Dermis blood vessel endothelial cell (primary cell): ENCODE measurements around the gene ARID1B. TPM values are rescaled to one million over a fixed set of nuclear protein-coding genes. Genes with fewer than 3 reads are reported as not detected.
A peak's percentile ranks its signal among the peaks of the same experiment; 100 is the strongest.
"Not testable (repeated sequence)": the region's sequence is repeated elsewhere in the genome, so short reads cannot be mapped to it uniquely, and the experiment has no call there.

ENCODE experiments used
- DNase-seq: peaks from one replicate; pipeline ENCODE4 v3.0.0; 2010
- total RNA-seq: library from RNA; depleted of rRNA; stranded (reverse); fragments of >200 nt; gene quantifications from 2 replicates; pipeline ENCODE4 v1.2.3, GENCODE V29; 2014

The ARID1B gene
- total RNA-seq, 1 donor from 2014 or later: 37.8 TPM

DNA sequence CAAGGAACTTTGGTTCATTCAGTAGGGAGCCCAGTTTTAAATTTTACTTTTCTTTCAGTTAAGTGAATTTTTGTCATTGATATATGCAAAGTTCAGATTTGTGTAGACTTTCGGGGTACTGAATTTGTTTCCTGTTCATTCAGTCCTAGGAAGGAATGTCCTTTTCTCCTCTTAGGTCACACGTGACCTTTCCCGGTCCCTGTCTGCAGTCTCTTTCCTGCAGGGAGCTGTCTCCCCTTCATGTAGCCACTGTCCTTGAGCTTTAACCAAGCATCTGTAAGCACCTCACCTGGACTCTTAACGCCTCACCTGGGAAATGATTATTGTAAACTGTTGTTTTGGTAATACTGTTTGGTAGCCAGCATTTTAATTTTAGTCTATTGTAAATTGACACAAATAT, 190.7 kb downstream of the ARID1B start:
- no peak for DNase-seq

DNA sequence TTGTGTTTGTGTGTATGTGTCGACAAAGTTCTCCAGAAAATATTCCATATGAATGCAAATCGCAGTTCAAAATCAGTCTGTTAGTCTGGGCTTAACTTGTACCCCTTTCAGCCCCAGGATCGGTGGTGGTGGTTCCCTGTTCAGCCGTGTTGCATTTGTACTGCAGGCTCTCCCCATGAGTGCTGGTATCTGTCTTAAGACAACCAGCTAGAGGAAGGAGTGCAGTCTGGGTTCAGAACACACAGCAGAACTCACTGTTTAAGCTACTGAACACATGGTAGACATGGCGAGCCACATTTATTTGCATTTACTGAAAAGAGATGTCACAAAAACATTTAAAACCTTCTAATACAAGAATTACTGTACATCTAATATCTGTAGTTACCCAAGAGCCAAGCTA, 192.1 kb downstream of the ARID1B start:
- no peak for DNase-seq

DNA sequence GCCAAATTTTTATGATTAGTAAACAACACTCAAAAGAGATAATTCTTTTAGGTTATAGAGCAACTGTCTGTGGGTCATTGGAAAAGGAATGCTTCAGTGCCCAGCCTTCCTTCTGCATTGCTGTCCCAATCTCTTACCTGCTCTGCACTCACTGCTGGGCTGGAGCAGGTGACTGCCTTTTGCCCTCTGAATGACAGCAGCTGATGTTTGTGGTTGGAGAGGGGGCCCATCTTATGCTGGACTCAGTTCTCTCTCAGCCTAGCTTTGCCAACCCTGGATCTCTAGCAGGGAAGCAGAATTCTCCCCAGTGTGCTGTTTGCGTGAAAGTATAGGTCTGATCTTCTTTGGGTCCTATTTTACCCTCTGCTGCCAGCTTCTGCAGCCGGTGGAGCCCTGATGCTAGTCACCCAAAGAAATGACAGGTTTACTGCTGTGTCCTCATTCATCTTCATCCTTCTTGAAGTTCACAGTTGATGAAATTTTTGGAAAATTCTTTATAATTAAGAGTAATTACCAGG, 193.5 kb downstream of the ARID1B start:
- no peak for DNase-seq

DNA sequence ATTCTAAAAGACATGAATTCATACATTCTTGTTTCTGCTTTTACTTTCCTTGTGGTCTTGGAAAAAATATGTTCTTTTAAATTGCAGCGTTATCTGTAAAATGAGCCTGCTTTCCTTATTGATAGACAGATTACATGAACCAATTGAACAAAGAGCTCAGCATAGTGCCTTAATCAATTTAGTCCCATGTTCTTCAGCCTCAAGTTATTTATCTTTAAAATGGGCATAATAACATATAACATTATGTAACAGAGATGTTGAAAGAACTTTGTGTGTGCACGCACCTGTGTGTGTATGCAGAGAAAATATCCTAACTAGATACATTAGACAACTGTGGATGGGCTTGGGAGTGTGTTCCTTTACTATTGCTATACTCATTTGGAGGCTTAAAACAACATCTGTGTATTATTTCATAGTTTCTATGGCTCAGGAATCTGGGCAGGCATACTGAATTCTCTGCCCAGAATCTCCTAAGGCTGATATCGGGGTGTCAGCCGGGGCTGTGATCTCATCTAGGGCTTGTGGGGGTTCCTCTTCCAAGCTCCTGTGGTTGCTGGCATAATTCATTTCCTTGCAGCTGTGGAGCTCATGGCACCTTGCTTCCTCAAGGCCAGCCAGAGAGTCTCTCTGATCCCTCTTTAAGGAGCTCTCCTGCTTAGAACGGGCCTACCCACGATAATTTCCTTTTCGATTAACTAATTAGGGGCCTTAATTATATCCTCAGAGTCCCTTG, 194.1 kb downstream of the ARID1B start:
- DNase-seq: no peak

GRCh38 chr6:156972145-156972544, 195.0 kb downstream of the ARID1B start:
- DNase-seq: no peak

GRCh38 chr6:156974830-156975261, 197.7 kb downstream of the ARID1B start:
- DNase-seq: no peak

DNA sequence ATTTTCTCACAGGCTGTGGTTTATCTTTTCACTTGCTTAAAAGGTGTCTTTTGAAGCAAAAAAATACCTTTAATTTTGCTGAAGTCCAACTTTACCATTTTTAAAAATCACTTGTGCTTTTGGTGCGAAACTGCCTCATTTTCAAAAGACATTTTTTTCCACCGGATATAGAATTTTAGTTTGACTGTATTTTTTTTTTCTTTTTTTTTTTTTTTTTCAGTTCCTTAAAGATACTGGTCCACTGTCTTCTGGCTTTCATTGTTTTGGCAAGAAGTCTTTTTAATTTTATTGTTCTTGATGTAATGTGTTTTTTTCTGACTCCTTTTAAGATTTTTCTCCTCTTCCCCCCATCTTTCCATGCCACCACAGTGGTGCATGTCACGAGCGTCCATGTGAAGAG, 198.2 kb downstream of the ARID1B start:
- no peak for DNase-seq

- DNase-seq: no peak
Measured at GRCh38 chr6:156976216-156977127, 199.3 kb downstream of the ARID1B start.

GRCh38 chr6:156977527-156978291, 200.5 kb downstream of the ARID1B start:
- DNase-seq: no peak

GRCh38 chr6:156978948-156979347, 201.8 kb downstream of the ARID1B start:
- DNase-seq: no peak

DNA sequence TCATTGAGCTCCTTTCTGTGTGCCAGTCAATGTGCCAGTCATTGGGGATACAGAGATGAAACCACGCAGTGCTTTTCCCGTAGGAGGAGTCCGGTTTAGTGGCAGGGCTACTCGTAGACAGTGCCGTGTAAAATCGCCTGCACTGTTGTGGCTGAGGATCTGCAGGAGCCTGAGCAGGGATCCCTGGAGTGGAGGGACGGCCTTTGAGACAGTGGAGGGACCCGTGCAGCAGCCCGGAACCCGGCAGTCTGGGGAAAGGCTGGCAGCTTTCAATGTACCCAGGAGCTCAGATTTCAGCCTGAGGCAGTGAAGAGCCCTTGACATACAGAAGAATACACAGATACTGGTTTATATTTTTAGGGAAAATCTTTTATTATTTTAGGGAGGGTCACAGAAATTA, 203.3 kb downstream of the ARID1B start:
- DNase-seq: no peak

GRCh38 chr6:156980948-156981347, 203.8 kb downstream of the ARID1B start:
- DNase-seq: no peak

DNA sequence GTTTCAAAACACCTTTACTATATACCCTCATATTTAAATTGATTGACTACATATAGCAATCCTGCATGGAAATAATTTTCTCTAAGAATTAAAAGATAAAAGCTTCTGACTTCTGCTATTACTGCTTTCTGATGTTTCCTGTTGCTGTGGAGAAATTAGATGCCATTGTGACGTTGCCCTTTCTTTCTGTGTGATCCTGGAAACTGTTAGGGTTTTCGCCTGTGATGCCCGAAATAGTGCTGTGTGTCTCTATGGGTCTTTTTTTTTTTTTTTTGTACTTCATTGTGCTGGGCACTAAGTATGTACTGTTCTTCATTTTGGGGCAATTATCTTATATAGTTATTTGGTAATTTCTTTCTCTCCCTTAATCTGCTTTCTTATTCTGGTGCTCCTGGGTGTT, 205.0 kb downstream of the ARID1B start:
- DNase-seq: no peak

DNA sequence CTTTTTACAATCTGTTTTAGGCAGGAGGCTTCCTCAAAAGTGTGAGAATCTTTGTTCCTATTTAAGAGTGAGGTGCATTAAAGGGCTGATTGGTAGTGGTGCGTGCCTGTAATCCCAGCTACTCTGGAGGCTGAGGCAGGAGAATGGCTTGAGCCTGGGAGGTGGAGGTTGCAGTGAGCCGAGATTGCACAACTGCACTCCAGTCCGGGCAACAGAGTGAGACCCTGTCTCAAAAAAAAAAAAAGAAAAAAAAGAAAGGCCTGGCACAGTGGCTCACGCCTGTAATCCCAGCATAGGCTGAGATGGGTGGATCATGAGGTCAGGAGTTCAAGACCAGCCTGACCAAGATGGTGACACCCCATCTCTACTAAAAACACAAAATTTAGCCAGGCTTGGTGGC, 205.7 kb downstream of the ARID1B start:
- DNase-seq: not testable (repeated sequence)

DNA sequence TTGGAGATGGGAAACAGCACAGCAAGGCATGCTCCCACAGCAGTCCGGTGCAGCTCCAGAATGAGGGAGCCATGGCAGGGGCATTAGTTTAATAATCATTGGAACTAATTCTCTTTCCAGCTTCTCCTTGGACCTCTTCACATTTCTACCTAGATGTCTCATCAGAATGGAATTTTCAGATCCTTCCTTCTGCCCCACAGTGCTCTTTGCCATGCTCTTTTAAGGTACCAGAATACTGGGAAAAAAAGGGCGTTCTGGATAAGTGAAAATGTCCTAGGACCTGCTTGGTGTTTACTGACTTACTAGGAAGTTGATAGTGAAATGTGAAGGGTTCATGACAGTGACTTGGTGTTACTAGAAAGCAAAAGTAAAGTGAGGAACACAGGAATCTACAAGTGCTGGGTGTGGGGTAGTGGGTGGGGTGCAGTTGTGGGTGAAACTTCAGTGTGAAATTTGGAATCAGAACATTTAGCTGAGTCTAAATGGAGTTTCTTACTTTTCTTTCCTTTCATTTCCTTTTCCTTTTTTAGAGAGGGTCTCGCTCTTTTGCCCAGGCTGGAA, 207.1 kb downstream of the ARID1B start:
- DNase-seq: no peak

DNA sequence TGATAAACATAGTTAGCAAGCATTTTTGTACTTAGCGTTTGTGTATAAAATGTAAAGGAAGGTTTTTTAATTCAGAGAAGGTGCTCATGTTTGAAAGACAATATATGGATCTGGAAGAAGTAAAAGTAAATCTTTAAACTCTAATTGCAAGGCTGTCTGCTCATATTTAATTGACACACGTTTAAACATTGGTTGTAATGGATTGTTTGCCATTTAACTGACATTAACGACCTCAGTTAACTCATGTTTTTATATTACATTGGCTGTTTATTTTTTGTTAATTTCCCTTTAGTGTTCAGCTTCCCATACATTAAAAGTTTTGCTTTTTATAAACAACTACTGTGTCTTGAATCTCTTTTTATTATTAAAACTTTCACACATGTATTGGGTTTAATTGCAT, 208.1 kb downstream of the ARID1B start:
- DNase-seq: no peak

DNA sequence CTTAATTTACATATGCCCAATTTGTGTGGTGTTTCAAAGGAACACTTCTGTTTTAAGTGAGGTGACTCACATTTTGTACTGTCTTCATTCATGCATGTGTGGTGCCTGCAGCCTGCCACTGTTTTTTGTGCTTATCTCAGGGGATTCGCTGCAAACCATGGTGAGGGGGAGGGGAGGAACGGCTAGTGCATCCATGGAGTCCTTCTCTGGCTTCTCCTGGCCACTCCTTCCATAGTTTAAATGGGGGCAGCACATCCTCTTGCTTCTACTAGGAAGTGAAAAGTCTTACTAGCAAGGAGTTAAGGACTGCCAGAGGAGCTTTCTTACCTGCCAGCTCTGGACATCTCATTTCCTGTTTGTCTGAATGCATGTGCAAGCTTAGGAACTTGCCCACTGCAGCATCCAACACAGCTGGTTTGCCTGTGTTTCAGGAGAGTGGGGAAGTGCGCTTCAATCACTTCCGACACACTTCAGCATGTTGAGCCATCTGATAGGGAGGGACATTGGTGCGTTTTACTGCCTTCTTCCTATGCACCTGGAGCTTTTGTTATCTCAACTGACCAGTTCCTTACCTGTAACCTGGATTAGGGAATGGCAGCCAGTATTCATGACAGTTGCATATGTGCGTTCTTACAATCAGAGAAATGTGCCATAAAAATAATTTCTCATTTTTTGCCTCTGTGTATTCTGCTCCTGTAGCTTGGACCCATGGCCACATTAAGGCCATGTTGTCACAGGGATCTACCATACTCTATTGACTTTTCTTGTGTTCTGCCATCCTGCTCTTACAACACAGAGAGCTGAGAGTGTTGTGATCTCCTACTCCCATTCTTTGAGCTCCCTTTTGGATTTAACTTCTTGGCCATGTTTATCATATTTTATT, 211.3 kb downstream of the ARID1B start:
- peak; percentile 10 for DNase-seq

DNA sequence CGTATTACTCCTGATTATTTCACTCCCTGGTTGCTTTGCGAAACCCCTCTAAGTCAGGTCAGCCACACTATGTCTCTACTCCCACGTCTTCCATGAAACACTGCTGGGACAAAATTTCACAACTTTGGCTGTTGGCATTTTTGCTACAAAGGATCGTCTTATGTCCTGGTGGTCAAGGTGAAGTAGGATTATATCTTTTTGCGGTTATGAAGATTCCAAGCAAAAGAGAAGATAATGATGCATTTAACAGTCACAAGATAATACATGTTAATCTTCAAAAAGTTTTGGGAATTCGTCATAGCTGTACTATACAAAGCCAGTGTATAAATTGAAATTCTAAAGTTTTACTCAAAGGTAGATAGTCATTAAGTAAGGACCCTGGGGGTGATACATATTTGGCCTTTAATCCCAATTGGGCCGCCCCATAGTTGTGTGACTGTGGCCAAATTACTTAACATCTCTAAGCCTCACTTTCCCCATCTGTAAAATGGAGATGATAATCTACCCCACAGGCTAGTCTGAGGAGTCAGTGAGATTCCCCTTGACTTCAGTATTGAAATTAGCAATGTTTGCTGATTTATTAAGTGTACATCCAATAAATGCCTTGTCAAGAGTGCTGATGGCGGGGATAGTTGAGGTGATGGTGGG, 212.1 kb downstream of the ARID1B start:
- no peak for DNase-seq

- no peak for DNase-seq
Measured at GRCh38 chr6:156992020-156992804, 215.0 kb downstream of the ARID1B start.

- DNase-seq: no peak
Measured at GRCh38 chr6:156993713-156994112, 216.5 kb downstream of the ARID1B start.
